Spinal cord (tissue), 10 donors: Measurements from ENCODE around the gene CACNA2D2. TPM values are rescaled to one million over a fixed set of nuclear protein-coding genes. Genes with fewer than 3 reads are reported as not detected.
"Not testable (repeated sequence)": the region's sequence is repeated elsewhere in the genome, so short reads cannot be mapped to it uniquely, and the experiment has no call there.

Experiments used
- DNase-seq, 6 donors: peaks; one replicate each; pipeline versions ENCODE4 v3.0.0 to v3.0.0-alpha.2; 2013 to 2015; ENCODE audit warnings: low spot score in 6 of 6, low read depth in 4 of 6
- H3K27ac ChIP-seq: one replicate; pipeline ENCODE4 v1.5.1; 2013; ENCODE audit warnings: low read depth, low read length, control low read depth
- H3K27me3 ChIP-seq: one replicate; pipeline ENCODE4 v1.6.1; 2013; ENCODE audit warnings: low read length; ENCODE audit not compliant: control insufficient read depth, insufficient read depth
- H3K36me3 ChIP-seq: one replicate; pipeline ENCODE4 v1.6.1; 2013; ENCODE audit warnings: low read length; ENCODE audit not compliant: control insufficient read depth, insufficient read depth
- H3K4me1 ChIP-seq: one replicate; pipeline ENCODE4 v1.6.1; 2013; ENCODE audit warnings: low read length; ENCODE audit not compliant: control insufficient read depth, insufficient read depth
- H3K4me3 ChIP-seq: one replicate; pipeline ENCODE4 v1.5.1; 2013; ENCODE audit warnings: low read depth, low read length, control low read depth
- H3K9me3 ChIP-seq: one replicate; pipeline ENCODE4 v1.6.1; 2013; ENCODE audit warnings: low read length; ENCODE audit not compliant: control insufficient read depth, insufficient read depth
- WGBS: methylation state at CpG from one replicate; pipeline ENCODE4 v1.1.5; 2013; ENCODE audit warnings: missing lambda C conversion rate; ENCODE audit not compliant: insufficient coverage; 5-methylcytosine and 5-hydroxymethylcytosine counted together
- polyA plus RNA-seq, 2 donors: library from polyadenylated mRNA; unstranded; fragments of 120-200 nt; gene quantifications; one replicate each; pipeline ENCODE4 v1.2.1, GENCODE V29; 2013; ENCODE audit not compliant: insufficient read length in 2 of 2
- total RNA-seq, 2 donors: library from RNA; depleted of rRNA in 1 of 2; stranded (reverse); fragments of 120-200 nt in 1 of 2; fragments of >200 nt in 1 of 2; gene quantifications; one replicate each; pipeline versions ENCODE4 v1.2.3 to v1.2.4, GENCODE V29; 2013 to 2014
- donor health status: healthy.

The CACNA2D2 gene
- total and polyA plus RNA-seq, 4 donors = 11.6 to 59.2 (median 38.3) TPM

- no peak overlapping the region for H3K27ac ChIP-seq
- no peaks in the 10 kb centered on the region for H3K9me3 ChIP-seq
- peaks cover 43% of the 10 kb centered on the region for H3K4me1 ChIP-seq
- peak in 2 of 6 donors; percentile 50 to 62 for DNase-seq
- no peak overlapping the region for H3K4me3 ChIP-seq
- peaks cover 3% of the 10 kb centered on the region for H3K27me3 ChIP-seq
- no CpG with 5 or more reads among the region's 4 CpGs for WGBS
- H3K36me3 ChIP-seq = no peaks in the 10 kb centered on the region
Observed at GRCh38 chr3:50517721-50518206, 14.3 kb upstream of the CACNA2D2 start.

GRCh38 chr3:50516440-50516871 lies 13.0 kb upstream of the CACNA2D2 start:
- Histone ChIP-seq H3K36me3 (no peaks in the 10 kb centered on the region), H3K9me3 (no peaks in the 10 kb centered on the region), H3K4me3 (no peak overlapping the region), H3K27me3 (peaks cover 3% of the 10 kb centered on the region), H3K27ac (peak overlapping the region; percentile 60), H3K4me1 (peaks cover 43% of the 10 kb centered on the region)
- no peak for DNase-seq
- WGBS = 57% methylated on average over 3 of the region's 4 CpGs

- peak in 2 of 6 donors; percentile 66 to 76 for DNase-seq
- H3K27me3 ChIP-seq = peaks cover 3% of the 10 kb centered on the region
- H3K4me1 ChIP-seq = peaks cover 43% of the 10 kb centered on the region
- H3K27ac ChIP-seq = peak overlapping the region; percentile 60
- no peaks in the 10 kb centered on the region for H3K36me3 ChIP-seq
- no peak overlapping the region for H3K4me3 ChIP-seq
- H3K9me3 ChIP-seq = no peaks in the 10 kb centered on the region
- WGBS = 8% methylated on average over 15 of the region's 22 CpGs
Observed at GRCh38 chr3:50515565-50516439, 12.4 kb upstream of the CACNA2D2 start.

- H3K9me3 ChIP-seq, H3K36me3 ChIP-seq, H3K27ac ChIP-seq, DNase-seq, H3K4me3 ChIP-seq, H3K27me3 ChIP-seq: not testable (repeated sequence)
- WGBS = 70% methylated on average over 7 of the region's 8 CpGs
- peaks cover 33% of the 10 kb centered on the region for H3K4me1 ChIP-seq
Observed at GRCh38 chr3:50512908-50513307, 9.5 kb upstream of the CACNA2D2 start.

GRCh38 chr3:50512131-50512530 lies 8.7 kb upstream of the CACNA2D2 start:
- H3K9me3 ChIP-seq = no peaks in the 10 kb centered on the region
- no peaks in the 10 kb centered on the region for H3K27me3 ChIP-seq
- H3K4me3 ChIP-seq = no peak overlapping the region
- H3K36me3 ChIP-seq = no peaks in the 10 kb centered on the region
- DNase-seq = peak in 2 of 6 donors; percentile 30 to 32
- peaks cover 32% of the 10 kb centered on the region for H3K4me1 ChIP-seq
- WGBS = 80% methylated on average over 3 of the region's 3 CpGs
- H3K27ac ChIP-seq = no peak overlapping the region

GRCh38 chr3:50510325-50510724 lies 6.9 kb upstream of the CACNA2D2 start:
- Histone ChIP-seq H3K4me3 (no peak overlapping the region), H3K27me3 (no peaks in the 10 kb centered on the region), H3K36me3 (no peaks in the 10 kb centered on the region), H3K27ac (no peak overlapping the region), H3K9me3 (no peaks in the 10 kb centered on the region), H3K4me1 (peaks cover 14% of the 10 kb centered on the region)
- no peak for DNase-seq
- 83% methylated on average over 2 of the region's 2 CpGs for WGBS

- WGBS = no CpG with 5 or more reads among the region's 5 CpGs
- Histone ChIP-seq H3K27me3 (no peaks in the 10 kb centered on the region), H3K4me1 (peaks cover 8% of the 10 kb centered on the region), H3K27ac (no peak overlapping the region), H3K9me3 (no peaks in the 10 kb centered on the region), H3K4me3 (no peak overlapping the region), H3K36me3 (no peaks in the 10 kb centered on the region)
- DNase-seq = no peak
Observed at GRCh38 chr3:50509715-50510114, 6.3 kb upstream of the CACNA2D2 start.

GRCh38 chr3:50508821-50509220 lies 5.4 kb upstream of the CACNA2D2 start:
- Histone ChIP-seq H3K9me3 (no peaks in the 10 kb centered on the region), H3K4me3 (no peak overlapping the region), H3K27me3 (no peaks in the 10 kb centered on the region), H3K4me1 (peaks cover 9% of the 10 kb centered on the region), H3K27ac (no peak overlapping the region), H3K36me3 (no peaks in the 10 kb centered on the region)
- WGBS = no CpG with 5 or more reads among the region's 1 CpG
- no peak for DNase-seq

GRCh38 chr3:50506169-50506568 lies 2.7 kb upstream of the CACNA2D2 start:
- WGBS = 86% methylated on average over 4 of the region's 4 CpGs
- Histone ChIP-seq H3K27me3 (peaks cover 5% of the 10 kb centered on the region), H3K9me3 (no peaks in the 10 kb centered on the region)

GRCh38 chr3:50504681-50505080 lies 1.2 kb upstream of the CACNA2D2 start:
- Histone ChIP-seq H3K27me3 (peaks cover 5% of the 10 kb centered on the region), H3K4me3 (no peak overlapping the region), H3K4me1 (peaks cover 25% of the 10 kb centered on the region), H3K36me3 (no peaks in the 10 kb centered on the region), H3K9me3 (no peaks in the 10 kb centered on the region), H3K27ac (no peak overlapping the region)
- no peak for DNase-seq
- no CpG with 5 or more reads among the region's 2 CpGs for WGBS

More at GRCh38 chr3:50506169-50506568, 2.7 kb upstream of the CACNA2D2 start:
- Histone ChIP-seq H3K4me3 (no peak overlapping the region), H3K36me3 (no peaks in the 10 kb centered on the region), H3K27ac (no peak overlapping the region), H3K4me1 (peaks cover 17% of the 10 kb centered on the region)
- DNase-seq = no peak
